Sigmoid colon (tissue), 7 donors: Measurements from ENCODE around the gene IGFL2. TPM values are rescaled to one million over a fixed set of nuclear protein-coding genes. Genes with fewer than 3 reads are reported as not detected.

Experiments
- DNase-seq: peaks from one replicate; pipeline ENCODE4 v3.0.0-alpha.2; 2019
- H3K27ac ChIP-seq, 4 donors: fragments of 200-600 bp; sonication (generic); one replicate each; pipeline ENCODE4 v1.5.1; 2016 to 2019; ENCODE audit warnings: mild to moderate bottlenecking in 1 of 4
- H3K27me3 ChIP-seq, 3 donors: fragments of 200-600 bp; sonication (generic); one replicate each; pipeline ENCODE4 v1.5.1; 2019; ENCODE audit warnings: mild to moderate bottlenecking in 1 of 3
- H3K36me3 ChIP-seq, 4 donors: fragments of 200-600 bp; sonication (generic); one replicate each; pipeline ENCODE4 v1.5.1; 2016 to 2019
- H3K4me1 ChIP-seq, 4 donors: fragments of 200-600 bp; sonication (generic); one replicate each; pipeline ENCODE4 v1.5.1; 2017 to 2019
- H3K4me3 ChIP-seq, 4 donors: fragments of 200-600 bp; sonication (generic); one replicate each; pipeline ENCODE4 v1.5.1; 2017 to 2019; ENCODE audit warnings: mild to moderate bottlenecking in 2 of 4, moderate library complexity in 1 of 4
- H3K9me3 ChIP-seq, 4 donors: fragments of 200-600 bp in 3 of 4; sonication (generic) in 3 of 4; one replicate each; pipeline versions ENCODE4 v1.5.1 to v1.6.1; 2013 to 2019
- CTCF ChIP-seq, 4 experiments: fragments of 450-650 bp in 3 of 4; fragments of 200-600 bp in 1 of 4; IDR thresholded peaks; one replicate each; pipeline ENCODE4 v1.5.1; 2016 to 2019; ENCODE audit warnings: antibody characterized with exemption in 4 of 4, mild to moderate bottlenecking in 3 of 4, moderate library complexity in 2 of 4
- EP300 ChIP-seq, 4 donors: sonication (generic); formaldehyde crosslinking; IDR thresholded peaks; one replicate each; pipeline ENCODE4 v1.6.1; 2017; ENCODE audit warnings: antibody characterized with exemption in 4 of 4
- POLR2A ChIP-seq, 2 donors: fragments of 450-650 bp; IDR thresholded peaks; one replicate each; pipeline ENCODE4 v1.6.1; 2016; ENCODE audit warnings: antibody characterized with exemption in 2 of 2, mild to moderate bottlenecking in 2 of 2, moderate library complexity in 2 of 2
- POLR2AphosphoS5 ChIP-seq, 4 donors: sonication (generic); formaldehyde crosslinking; IDR thresholded peaks; one replicate each; pipeline ENCODE4 v1.6.1; 2017; ENCODE audit warnings: antibody characterized with exemption in 4 of 4
- WGBS, 2 donors: extraction: QIAGEN DNeasy Blood & Tissue Kit; methylation state at CpG; one replicate each; pipeline ENCODE4 v1.1.7; 2013; 5-methylcytosine and 5-hydroxymethylcytosine counted together
- intact Hi-C: fragments of 100-400 bp; cut with DNase I; formaldehyde crosslinking; loops from one replicate; pipeline ENCODE4 v1.15.1; 2023
- polyA plus RNA-seq, 3 donors: library from polyadenylated mRNA; stranded (reverse); fragments of 200-250 nt; gene quantifications; one replicate each; pipeline ENCODE4 v1.2.3, GENCODE V29; 2013
- total RNA-seq, 4 donors: library from RNA; depleted of rRNA; stranded (reverse); fragments of >200 nt; gene quantifications; one replicate each; pipeline ENCODE4 v1.1.0, GENCODE V29; 2016
- donor health status: healthy with polysubstance abuse.
- donor health status: Bipolar disorder and iron deficiency.
- donor health status: healthy.

Gene IGFL2
- total and polyA plus RNA-seq, 7 donors = 0.49 to 1.8 (median 1.1) TPM; not detected in 4

DNA sequence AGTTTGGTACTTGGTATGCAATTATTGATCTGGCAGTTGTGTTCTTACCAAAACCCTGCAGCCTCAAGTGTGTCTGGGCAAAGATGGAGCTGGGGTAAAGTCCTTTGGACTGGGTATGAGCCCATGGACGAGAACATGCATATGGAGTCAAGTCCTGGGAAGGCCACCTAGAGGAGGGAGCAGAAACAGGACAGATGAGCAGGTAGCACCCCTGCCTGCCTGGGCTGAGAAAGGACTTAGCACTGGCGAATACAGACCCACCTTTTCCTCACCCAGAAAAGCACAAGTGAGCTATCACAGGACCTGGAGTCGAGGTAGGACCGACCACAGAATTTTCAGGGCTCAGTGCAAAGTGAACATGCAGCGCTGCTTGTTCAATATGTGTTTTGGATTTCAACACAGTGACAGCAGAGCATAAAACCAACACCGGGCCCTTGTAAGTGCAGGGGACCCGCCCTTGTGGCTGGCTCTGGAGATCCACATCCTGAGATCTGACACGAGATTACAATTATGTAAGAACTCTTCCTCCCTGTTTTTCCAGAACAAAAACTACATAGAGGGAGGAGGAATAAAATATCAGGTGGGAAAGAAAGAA is 25.9 kb downstream of the IGFL2 start:
- no peak overlapping the region for H3K27ac ChIP-seq
- no peak overlapping the region for H3K4me3 ChIP-seq
- TF ChIP-seq POLR2AphosphoS5 (IDR thresholded peaks at IDR 0.05) (no peak), EP300 (IDR thresholded peaks at IDR 0.05) (no peak)
- no peak for DNase-seq
- no peaks in the 10 kb centered on the region for H3K9me3 ChIP-seq
- no peaks in the 10 kb centered on the region for H3K4me1 ChIP-seq
- no peaks in the 10 kb centered on the region for H3K36me3 ChIP-seq
- 54 to 58% methylated on average over 8 of the region's 8 CpGs for WGBS, 2 donors
- H3K27me3 ChIP-seq = no peaks in the 10 kb centered on the region
- intact Hi-C loops = no loop called here

- no peak overlapping the region for H3K27ac ChIP-seq
- H3K4me1 ChIP-seq = no peaks in the 10 kb centered on the region
- 88 to 89% methylated on average over 7 of the region's 7 CpGs for WGBS, 2 donors
- H3K27me3 ChIP-seq = peaks cover 0 to 8% (median 0%) of the 10 kb centered on the region in 3 donors
- H3K9me3 ChIP-seq = no peaks in the 10 kb centered on the region
- no peak for DNase-seq
- intact Hi-C loops = no loop called here
- TF ChIP-seq POLR2A (IDR thresholded peaks at IDR 0.05) (no peak), POLR2AphosphoS5 (IDR thresholded peaks at IDR 0.05) (no peak), EP300 (IDR thresholded peaks at IDR 0.05) (no peak), CTCF (IDR thresholded peaks at IDR 0.05) (no peak)
- no peaks in the 10 kb centered on the region for H3K36me3 ChIP-seq
- H3K4me3 ChIP-seq = no peak overlapping the region
Measured at GRCh38 chr19:46176116-46176860, 28.2 kb downstream of the IGFL2 start.

DNA sequence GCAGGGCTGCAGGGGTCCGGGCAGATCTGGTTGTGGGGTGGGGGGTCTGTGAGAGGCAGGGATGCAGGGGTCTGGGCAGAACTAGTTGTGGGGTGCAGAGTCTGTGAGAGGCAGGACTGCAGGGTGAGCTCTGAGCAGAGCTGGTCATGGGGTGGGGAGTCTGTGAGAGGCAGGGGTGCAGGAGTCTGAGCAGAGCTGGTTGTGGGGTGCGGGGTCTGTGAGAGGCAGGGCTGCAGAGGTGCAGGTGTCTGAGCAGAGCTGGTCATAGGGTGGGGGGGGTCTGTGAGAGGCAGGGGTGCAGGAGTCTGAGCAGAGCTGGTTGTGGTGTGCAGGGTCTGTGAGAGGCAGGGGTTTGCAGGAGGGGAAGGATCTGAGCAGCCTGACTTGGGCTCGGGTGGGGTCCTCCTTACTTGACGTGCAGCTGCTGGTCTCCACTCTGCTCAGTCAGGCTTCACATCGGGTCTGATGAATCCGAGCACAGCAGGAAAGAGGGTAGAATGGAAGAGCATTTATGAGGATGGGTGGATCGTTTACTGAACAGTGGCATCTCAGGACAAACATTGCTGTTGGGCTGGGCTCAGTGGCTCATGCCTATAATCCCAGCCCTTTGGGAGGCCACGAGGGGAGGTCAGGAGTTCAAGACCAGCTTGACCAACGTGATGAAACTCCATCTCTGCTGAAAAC is 31.2 kb downstream of the IGFL2 start:
- WGBS, 2 donors = 24 to 51% methylated on average over 9 of the region's 9 CpGs
- no peaks in the 10 kb centered on the region for H3K36me3 ChIP-seq
- intact Hi-C loops = no loop called here
- H3K4me3 ChIP-seq = no peak overlapping the region
- peaks cover 0 to 8% (median 0%) of the 10 kb centered on the region in 3 donors for H3K27me3 ChIP-seq
- no peak overlapping the region for H3K27ac ChIP-seq
- no peaks in the 10 kb centered on the region for H3K9me3 ChIP-seq
- no peaks in the 10 kb centered on the region for H3K4me1 ChIP-seq
- no peak for DNase-seq
- no peak for TF ChIP-seq CTCF (IDR thresholded peaks at IDR 0.05)
- no peak for TF ChIP-seq POLR2AphosphoS5 (IDR thresholded peaks at IDR 0.05)
- TF ChIP-seq POLR2A (IDR thresholded peaks at IDR 0.05) = no peak
- no peak for TF ChIP-seq EP300 (IDR thresholded peaks at IDR 0.05)

DNA sequence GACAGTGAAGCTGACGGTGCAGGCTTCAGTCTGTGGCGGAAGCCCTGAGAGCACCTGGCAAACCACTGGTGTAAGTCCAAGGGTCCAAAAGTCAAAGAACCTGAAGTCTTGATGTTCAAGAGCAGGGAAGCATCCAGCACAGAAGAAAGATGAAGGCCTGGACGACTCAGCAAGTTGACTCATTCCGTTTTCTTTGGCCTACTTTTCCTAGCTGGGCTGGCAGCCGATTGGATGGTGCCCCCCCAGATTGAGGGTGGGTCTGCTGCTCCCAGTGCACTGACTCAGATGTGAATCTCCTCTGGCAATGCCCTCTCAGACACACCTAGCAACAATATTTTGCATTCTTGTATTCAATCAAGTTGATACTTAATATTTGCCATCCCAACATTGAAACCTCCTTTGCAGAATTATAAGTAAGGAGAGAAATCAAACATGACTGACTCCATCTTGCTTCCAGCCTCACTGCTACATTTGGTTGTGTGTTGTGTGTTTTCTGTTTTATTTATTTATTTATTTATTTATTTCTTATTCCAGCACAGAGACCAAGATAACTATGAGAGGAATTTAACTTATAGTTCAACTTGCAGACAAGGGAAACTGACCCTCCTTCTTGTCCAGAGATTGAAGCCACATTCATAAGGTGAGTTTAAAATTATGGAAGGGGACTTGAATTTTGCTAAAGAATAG is 32.8 kb downstream of the IGFL2 start:
- intact Hi-C loops = no loop called here
- Histone ChIP-seq H3K4me3 (no peak overlapping the region), H3K27ac (no peak overlapping the region), H3K4me1 (no peaks in the 10 kb centered on the region), H3K9me3 (no peaks in the 10 kb centered on the region), H3K36me3 (no peaks in the 10 kb centered on the region), H3K27me3 (peaks cover 0 to 8% (median 0%) of the 10 kb centered on the region in 3 donors)
- WGBS, 2 donors = 71 to 83% methylated on average over 5 of the region's 5 CpGs
- no peak for DNase-seq
- TF ChIP-seq EP300 (IDR thresholded peaks at IDR 0.05) (no peak), POLR2AphosphoS5 (IDR thresholded peaks at IDR 0.05) (no peak), POLR2A (IDR thresholded peaks at IDR 0.05) (no peak), CTCF (IDR thresholded peaks at IDR 0.05) (no peak)

- 31 to 60% methylated on average over 6 of the region's 6 CpGs for WGBS, 2 donors
- intact Hi-C loops = no loop called here
- Histone ChIP-seq H3K27ac (no peak overlapping the region), H3K27me3 (peaks cover 0 to 8% (median 0%) of the 10 kb centered on the region in 3 donors), H3K4me1 (no peaks in the 10 kb centered on the region), H3K9me3 (no peaks in the 10 kb centered on the region), H3K36me3 (no peaks in the 10 kb centered on the region), H3K4me3 (no peak overlapping the region)
- TF ChIP-seq POLR2AphosphoS5 (IDR thresholded peaks at IDR 0.05) (no peak), POLR2A (IDR thresholded peaks at IDR 0.05) (no peak), EP300 (IDR thresholded peaks at IDR 0.05) (no peak), CTCF (IDR thresholded peaks at IDR 0.05) (no peak)
- no peak for DNase-seq
Measured at GRCh38 chr19:46181388-46181779, 33.3 kb downstream of the IGFL2 start.
